A549 (cell line): ENCODE measurements around the gene CIAO3. TPM values are rescaled to one million over a fixed set of nuclear protein-coding genes. Genes with fewer than 3 reads are reported as not detected.
A peak's percentile ranks its signal among the peaks of the same experiment; 100 is the strongest.

Experiments used
- ATAC-seq, 2 experiments: fragments of 200-7000 bp in 1 of 2; fragments of >200 bp in 1 of 2; cut with Nextera tagmentation in 1 of 2; cut with Tn5 transposase in 1 of 2; 3 replicates each; pipeline versions ENCODE4 v1.8.0 to v1.9.1; 2018 to 2020; ENCODE audit warnings: mild to moderate bottlenecking in 1 of 2, moderate library complexity in 1 of 2
- CTCF ChIA-PET: fragments of 300-600 bp; sonication (Branson Sonifier 250); formaldehyde crosslinking; extraction: SDS; loops from one replicate; lab custom pipeline; 2021; ENCODE audit warnings: antibody characterized with exemption, inconsistent platforms; lab: Yijun Ruan, JAX
- POLR2A ChIA-PET: fragments of 350-600 bp; formaldehyde crosslinking; extraction: SDS; loops from one replicate; lab custom pipeline; 2021; ENCODE audit warnings: antibody characterized with exemption, inconsistent platforms; lab: Yijun Ruan, JAX
- DNase-seq, 2 experiments: peaks; one replicate each; pipeline versions ENCODE4 v3.0.0 to v3.0.0-alpha.2; 2011 to 2016; ENCODE audit warnings: low read depth in 1 of 2, low spot score in 1 of 2
- FAIRE-seq: peaks from 2 replicates; lab custom pipeline; 2011; peaks lifted over from hg19 to GRCh38; lab: Jason Lieb, UNC
- H3K27ac ChIP-seq, 2 experiments: fragments of >200 bp; sonication (Bioruptor Twin); formaldehyde crosslinking; 3 replicates each; pipeline ENCODE4 v1.5.1; 2016 to 2017
- H3K4me1 ChIP-seq: fragments of >200 bp; sonication (Bioruptor Twin); formaldehyde crosslinking; 3 replicates; pipeline ENCODE4 v1.6.1; 2016
- H3K4me2 ChIP-seq: fragments of >200 bp; sonication (Bioruptor Twin); formaldehyde crosslinking; 3 replicates; pipeline ENCODE4 v1.6.1; 2016
- H3K4me3 ChIP-seq: fragments of >200 bp; sonication (Bioruptor Twin); formaldehyde crosslinking; 3 replicates; pipeline ENCODE4 v1.5.1; 2016
- H3K9me3 ChIP-seq: fragments of >200 bp; sonication (Bioruptor Twin); formaldehyde crosslinking; 3 replicates; pipeline ENCODE4 v1.6.1; 2016
- ATOH8 ChIP-seq: fragments of 250-450 bp; sonication (Bioruptor Pico); IDR thresholded peaks from 2 replicates; pipeline ENCODE4 v1.5.0; 2020; ENCODE audit warnings: low read depth, mild to moderate bottlenecking, moderate library complexity
- CBX2 ChIP-seq: fragments of 200-600 bp; sonication (generic); IDR thresholded peaks from 2 replicates; pipeline ENCODE4 v1.6.1; 2016; ENCODE audit warnings: low read depth, mild to moderate bottlenecking, borderline replicate concordance
- CTCF ChIP-seq: fragments of >200 bp; sonication (Bioruptor Twin); formaldehyde crosslinking; IDR thresholded peaks from 3 replicates; pipeline ENCODE4 v1.5.1; 2016
- EHF ChIP-seq: fragments of 250-450 bp; sonication (Bioruptor Pico); IDR thresholded peaks from 2 replicates; pipeline ENCODE4 v1.5.0; 2020; ENCODE audit warnings: mild to moderate bottlenecking
- EHMT2 ChIP-seq: fragments of 200-600 bp; sonication (generic); IDR thresholded peaks from 2 replicates; pipeline ENCODE4 v1.6.1; 2016; ENCODE audit warnings: antibody characterized with exemption, low read depth, mild to moderate bottlenecking, moderate library complexity
- ESRRA ChIP-seq: fragments of 150-350 bp; IDR thresholded peaks from 2 replicates; pipeline ENCODE4 v1.6.1; 2014; ENCODE audit warnings: mild to moderate bottlenecking, low read length, borderline replicate concordance
- FOSB ChIP-seq: fragments of 250-450 bp; sonication (Bioruptor Pico); IDR thresholded peaks from 2 replicates; pipeline ENCODE4 v1.5.0; 2020; ENCODE audit warnings: mild to moderate bottlenecking, moderate library complexity
- FOSL2 ChIP-seq, 2 experiments: fragments of 450-650 bp in 1 of 2; fragments of >200 bp in 1 of 2; sonication (Bioruptor Twin) in 1 of 2; formaldehyde crosslinking; IDR thresholded peaks; 2 replicates each; pipeline versions ENCODE4 v1.5.0 to v1.6.1; 2016 to 2020; ENCODE audit warnings: mild to moderate bottlenecking in 1 of 2, moderate library complexity in 1 of 2
- GATA3 ChIP-seq: IDR thresholded peaks from 2 replicates; pipeline ENCODE4 v1.6.1; 2012; ENCODE audit warnings: borderline replicate concordance
- HES2 ChIP-seq: fragments of >200 bp; sonication (Bioruptor Twin); formaldehyde crosslinking; IDR thresholded peaks from 2 replicates; pipeline ENCODE4 v1.6.1; 2016
- HEYL ChIP-seq: fragments of 250-450 bp; sonication (Bioruptor Pico); IDR thresholded peaks from 2 replicates; pipeline ENCODE4 v1.8.0; 2021; ENCODE audit warnings: mild to moderate bottlenecking, moderate library complexity
- HOXA7 ChIP-seq: fragments of 250-450 bp; sonication (Bioruptor Pico); IDR thresholded peaks from 2 replicates; pipeline ENCODE4 v1.5.0; 2020; ENCODE audit warnings: mild to moderate bottlenecking, moderate library complexity
- HOXB13 ChIP-seq: fragments of 250-450 bp; sonication (Bioruptor Pico); IDR thresholded peaks from 2 replicates; pipeline ENCODE4 v1.5.0; 2020; ENCODE audit warnings: low read depth, mild to moderate bottlenecking, moderate library complexity
- JUNB ChIP-seq: fragments of >200 bp; sonication (Bioruptor Twin); formaldehyde crosslinking; IDR thresholded peaks from 2 replicates; pipeline ENCODE4 v1.6.1; 2016
- KDM1A ChIP-seq: fragments of 200-600 bp; sonication (generic); IDR thresholded peaks from 2 replicates; pipeline ENCODE4 v1.6.1; 2016; ENCODE audit warnings: low read depth, mild to moderate bottlenecking
- KDM5A ChIP-seq: fragments of 200-600 bp; sonication (generic); IDR thresholded peaks from 2 replicates; pipeline ENCODE4 v1.6.1; 2016; ENCODE audit warnings: antibody characterized with exemption, mild to moderate bottlenecking
- MAFK ChIP-seq: fragments of 450-650 bp; IDR thresholded peaks from 2 replicates; pipeline ENCODE4 v1.6.1; 2014; ENCODE audit not compliant: partially characterized antibody
- MAX ChIP-seq: IDR thresholded peaks from 2 replicates; pipeline ENCODE4 v1.6.1; 2012
- MAZ ChIP-seq: fragments of 150-350 bp; IDR thresholded peaks from 2 replicates; pipeline ENCODE4 v1.6.1; 2014; ENCODE audit warnings: antibody characterized with exemption, low read depth, low read length, borderline replicate concordance
- NPAS2 ChIP-seq: fragments of 250-450 bp; sonication (Bioruptor Pico); IDR thresholded peaks from 2 replicates; pipeline ENCODE4 v1.8.0; 2022; ENCODE audit warnings: mild to moderate bottlenecking, moderate library complexity, borderline replicate concordance
- NR3C1 ChIP-seq: fragments of >200 bp; sonication (Bioruptor Twin); formaldehyde crosslinking; IDR thresholded peaks from 3 replicates; pipeline ENCODE4 v1.6.1; 2017
- POLR2A ChIP-seq: IDR thresholded peaks from 2 replicates; pipeline ENCODE4 v1.6.1; 2012; ENCODE audit warnings: mild to moderate bottlenecking, low read length
- POLR2AphosphoS2 ChIP-seq: conservative IDR thresholded peaks from 2 replicates; pipeline ENCODE4 v1.6.1; 2012; ENCODE audit warnings: low read length, improper control_type of control experiment, inconsistent platforms
- RAD21 ChIP-seq, 2 experiments: fragments of >200 bp in 1 of 2; sonication (Bioruptor Twin) in 1 of 2; formaldehyde crosslinking in 1 of 2; IDR thresholded peaks in 1 of 2; conservative IDR thresholded peaks in 1 of 2; 2 replicates in 1 of 2; 3 replicates in 1 of 2; pipeline ENCODE4 v1.6.1; 2012 to 2018; ENCODE audit warnings: inconsistent platforms in 1 of 2
- RARB ChIP-seq: fragments of 250-450 bp; sonication (Bioruptor Pico); IDR thresholded peaks from 2 replicates; pipeline ENCODE4 v1.8.0; 2021; ENCODE audit warnings: mild to moderate bottlenecking, moderate library complexity
- RCOR1 ChIP-seq: fragments of 150-350 bp; IDR thresholded peaks from 2 replicates; pipeline ENCODE4 v1.6.1; 2014; ENCODE audit warnings: antibody characterized with exemption, low read length, low read depth
- REST ChIP-seq: fragments of 200-600 bp; sonication (generic); IDR thresholded peaks from 2 replicates; pipeline ENCODE4 v1.6.1; 2016; ENCODE audit warnings: antibody characterized with exemption, mild to moderate bottlenecking, moderate library complexity
- SMC3 ChIP-seq: fragments of >200 bp; sonication (Bioruptor Twin); formaldehyde crosslinking; IDR thresholded peaks from 3 replicates; pipeline ENCODE4 v1.6.1; 2018; ENCODE audit warnings: inconsistent platforms
- TP53 ChIP-seq: fragments of 250-450 bp; sonication (Bioruptor Pico); IDR thresholded peaks from 2 replicates; pipeline ENCODE4 v1.5.0; 2021; ENCODE audit warnings: mild to moderate bottlenecking, moderate library complexity
- USF2 ChIP-seq: fragments of 450-650 bp; IDR thresholded peaks from 2 replicates; pipeline ENCODE4 v1.6.1; 2014; ENCODE audit warnings: antibody characterized with exemption
- ZC3H11A ChIP-seq: fragments of 450-650 bp; IDR thresholded peaks from 2 replicates; pipeline ENCODE4 v1.6.1; 2014; ENCODE audit warnings: antibody characterized with exemption, mild to moderate bottlenecking
- ZNF302 ChIP-seq: fragments of 250-450 bp; sonication (Bioruptor Pico); IDR thresholded peaks from 2 replicates; pipeline ENCODE4 v1.9.0; 2021; ENCODE audit warnings: inconsistent platforms, mild to moderate bottlenecking, moderate library complexity
- ZSCAN20 ChIP-seq: fragments of 250-450 bp; sonication (Bioruptor Pico); IDR thresholded peaks from 2 replicates; pipeline ENCODE4 v1.8.0; 2022; ENCODE audit warnings: mild to moderate bottlenecking, moderate library complexity
- WGBS: methylation state at CpG from one replicate; pipeline ENCODE4 v1.1.6; 2017; ENCODE audit errors: missing lambda C conversion rate; 5-methylcytosine and 5-hydroxymethylcytosine counted together
- polyA minus RNA-seq: library from RNA; depleted of rRNA, polyadenylated mRNA; stranded (reverse); fragments of >200 nt; gene quantifications from 2 replicates; pipeline ENCODE4 v1.2.3, GENCODE V29; 2011; rRNA and poly(A)+ RNA removed
- polyA plus RNA-seq, 4 experiments: library from polyadenylated mRNA; depleted of rRNA in 3 of 4; stranded (reverse); fragments of >200 nt; fragmentation: RNase III in 1 of 4; extraction: RNeasy Plus Mini Kit Qiagen cat#74134 plus additional on column Dnase treatment in 1 of 4; gene quantifications; 2 replicates in 3 of 4; 3 replicates in 1 of 4; pipeline ENCODE4 v1.2.3, GENCODE V29; 2011 to 2017

The CIAO3 gene
- polyA plus RNA-seq (2011; rRNA removed): 17.4 and 19.3 TPM in 2 replicates
- polyA plus RNA-seq (2012; cell fraction: cytosol; rRNA removed): 21.3 and 25.7 TPM in 2 replicates
- 71.8 and 110 TPM in 2 replicates for polyA plus RNA-seq (2012; cell fraction: nucleus; rRNA removed)
- 20.9 to 24.6 TPM (median 23.0 TPM) in 3 replicates for polyA plus RNA-seq (2017; fragmentation: RNase III; extraction: RNeasy Plus Mini Kit Qiagen cat#74134 plus additional on column Dnase treatment)
- 27.8 and 29.0 TPM in 2 replicates for polyA minus RNA-seq

GRCh38 chr16:740764-741505 is at the start of gene CIAO3:
CIAO3 (minus strand) TSS chr16:740997; CDS start chr16:740985, 12 bp downstream.
- no peaks in the 10 kb centered on the region for H3K9me3 ChIP-seq
- peak within 1 kb of the TSS; percentile 95 to 96 for H3K27ac ChIP-seq
- CTCF ChIA-PET: interaction anchor here (0.8 to 28.0 kb wide), 14 partner anchors 9 to 315 kb away, joined by 3 to 656 read pairs (median 6); partner anchors contain the start of genes ANTKMT, CCDC78, CHTF18 and FBXL16
- peaks cover 6% of the 10 kb centered on the region; the same call in 2 of the 3 replicates for H3K4me1 ChIP-seq
- POLR2A ChIA-PET: interaction anchor here (0.9 to 1.7 kb wide), 4 partner anchors 9 to 20 kb away, joined by 3 to 5 read pairs (median 4); partner anchors contain the start of gene ANTKMT
- FAIRE-seq (no peak), DNase-seq (peak; percentile 83 to 93), ATAC-seq (peak; percentile 75 to 87)
- 2% methylated on average over 15 of the region's 79 CpGs for WGBS
- peak within 1 kb of the TSS; percentile 96 for H3K4me3 ChIP-seq
- peak within 1 kb of the TSS; percentile 99 for H3K4me2 ChIP-seq
- TF ChIP-seq SMC3 (peak; percentile 63; the same call in 2 of the 3 replicates), RAD21 (conservative IDR thresholded peaks at IDR 0.05 in 1 of 2, IDR thresholded peaks at IDR 0.05 in 1 of 2) (peak in 1 of 2 experiments; percentile 42; a peak in 2 of 5 replicates), MAZ (no peak), MAFK (no peak), HEYL (no peak), HOXB13 (CRISPR knock-in tag) (no peak), GATA3 (peak; percentile 85), HES2 (no peak), ESRRA (no peak), ATOH8 (CRISPR knock-in tag) (no peak), JUNB (no peak), REST (0 out of 2 replicates have a peak, but pooled peaks have one; percentile 22), USF2 (no peak), EHMT2 (no peak), ZC3H11A (no peak), HOXA7 (CRISPR knock-in tag) (no peak), NPAS2 (CRISPR knock-in tag) (no peak), POLR2AphosphoS2 (no peak), FOSL2 (IDR thresholded peaks at IDR 0.05) (no peak), FOSL2 (CRISPR knock-in tag; IDR thresholded peaks at IDR 0.05) (peak; percentile 31; the same call in 1 of the 2 replicates), CBX2 (no peak), EHF (CRISPR knock-in tag) (no peak), CTCF (peak; percentile 93), RARB (CRISPR knock-in tag) (no peak), NR3C1 (no peak), KDM1A (no peak), MAX (peak; percentile 82), FOSB (CRISPR knock-in tag) (no peak), RCOR1 (no peak), POLR2A (peak; percentile 72), ZNF302 (no peak), TP53 (CRISPR knock-in tag) (no peak), ZSCAN20 (CRISPR knock-in tag) (no peak), KDM5A (peak; percentile 71)
